ENCODE results near the gene RGS5.

- TF ChIP-seq CTCF (IDR thresholded peaks at IDR 0.05; ENCODE audit: low read length) (no peak), EZH2phosphoT487 (IDR thresholded peaks at IDR 0.05; ENCODE audit: low read length) (no peak)
These were observed 47.8 kb upstream of the RGS5 start for GRCh38 chr1:163250382-163250974.
